ENCODE results near the gene FAM76A.

DNA sequence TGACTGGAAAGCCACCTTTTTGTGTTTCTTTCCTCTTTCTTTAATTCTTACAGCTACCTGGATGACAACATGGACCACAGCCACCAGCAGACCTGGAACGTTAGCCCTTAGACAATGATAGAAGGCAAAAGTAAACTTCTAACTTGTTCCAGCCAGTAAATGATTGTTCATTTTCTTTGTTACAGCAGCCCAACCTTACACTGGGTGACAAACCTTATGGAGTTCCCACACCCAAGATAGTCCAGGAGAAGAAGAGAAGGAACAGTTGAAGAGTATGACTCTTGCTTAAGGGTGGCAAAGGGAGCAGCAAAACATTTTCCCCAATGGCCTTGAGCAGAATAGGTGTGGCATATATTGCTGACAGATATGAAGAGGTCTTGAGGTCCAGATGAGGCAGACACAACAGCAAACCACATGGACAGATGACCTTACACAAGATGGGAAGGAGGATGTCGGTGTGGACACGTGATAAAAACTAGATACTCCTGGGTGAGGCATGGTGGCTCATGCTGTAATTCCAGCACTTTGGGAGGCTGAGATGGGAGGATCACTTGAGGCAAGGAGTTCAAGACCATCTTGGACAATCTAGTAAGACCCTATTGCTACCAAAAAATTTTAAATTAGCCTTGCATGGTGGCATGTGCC lies 11.8 kb upstream of the FAM76A start:
- TF ChIP-seq POLR2A (IDR thresholded peaks at IDR 0.05): no peak
- TF ChIP-seq, protein P1, sequence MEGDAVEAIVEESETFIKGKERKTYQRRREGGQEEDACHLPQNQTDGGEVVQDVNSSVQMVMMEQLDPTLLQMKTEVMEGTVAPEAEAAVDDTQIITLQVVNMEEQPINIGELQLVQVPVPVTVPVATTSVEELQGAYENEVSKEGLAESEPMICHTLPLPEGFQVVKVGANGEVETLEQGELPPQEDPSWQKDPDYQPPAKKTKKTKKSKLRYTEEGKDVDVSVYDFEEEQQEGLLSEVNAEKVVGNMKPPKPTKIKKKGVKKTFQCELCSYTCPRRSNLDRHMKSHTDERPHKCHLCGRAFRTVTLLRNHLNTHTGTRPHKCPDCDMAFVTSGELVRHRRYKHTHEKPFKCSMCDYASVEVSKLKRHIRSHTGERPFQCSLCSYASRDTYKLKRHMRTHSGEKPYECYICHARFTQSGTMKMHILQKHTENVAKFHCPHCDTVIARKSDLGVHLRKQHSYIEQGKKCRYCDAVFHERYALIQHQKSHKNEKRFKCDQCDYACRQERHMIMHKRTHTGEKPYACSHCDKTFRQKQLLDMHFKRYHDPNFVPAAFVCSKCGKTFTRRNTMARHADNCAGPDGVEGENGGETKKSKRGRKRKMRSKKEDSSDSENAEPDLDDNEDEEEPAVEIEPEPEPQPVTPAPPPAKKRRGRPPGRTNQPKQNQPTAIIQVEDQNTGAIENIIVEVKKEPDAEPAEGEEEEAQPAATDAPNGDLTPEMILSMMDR (IDR thresholded peaks at IDR 0.05 in 8 of 11, conservative IDR thresholded peaks at IDR 0.05 in 3 of 11): no peak

Measured in spleen (tissue), 7 donors.